ENCODE measurements around the gene TP53RK. TPM values are rescaled to one million over a fixed set of nuclear protein-coding genes. Genes with fewer than 3 reads are reported as not detected.
"Not testable (repeated sequence)": the region's sequence is repeated elsewhere in the genome, so short reads cannot be mapped to it uniquely, and the experiment has no call there.

Gene TP53RK
- total and polyA plus RNA-seq, 4 donors = 4.7 to 12.8 (median 6.8) TPM

DNA sequence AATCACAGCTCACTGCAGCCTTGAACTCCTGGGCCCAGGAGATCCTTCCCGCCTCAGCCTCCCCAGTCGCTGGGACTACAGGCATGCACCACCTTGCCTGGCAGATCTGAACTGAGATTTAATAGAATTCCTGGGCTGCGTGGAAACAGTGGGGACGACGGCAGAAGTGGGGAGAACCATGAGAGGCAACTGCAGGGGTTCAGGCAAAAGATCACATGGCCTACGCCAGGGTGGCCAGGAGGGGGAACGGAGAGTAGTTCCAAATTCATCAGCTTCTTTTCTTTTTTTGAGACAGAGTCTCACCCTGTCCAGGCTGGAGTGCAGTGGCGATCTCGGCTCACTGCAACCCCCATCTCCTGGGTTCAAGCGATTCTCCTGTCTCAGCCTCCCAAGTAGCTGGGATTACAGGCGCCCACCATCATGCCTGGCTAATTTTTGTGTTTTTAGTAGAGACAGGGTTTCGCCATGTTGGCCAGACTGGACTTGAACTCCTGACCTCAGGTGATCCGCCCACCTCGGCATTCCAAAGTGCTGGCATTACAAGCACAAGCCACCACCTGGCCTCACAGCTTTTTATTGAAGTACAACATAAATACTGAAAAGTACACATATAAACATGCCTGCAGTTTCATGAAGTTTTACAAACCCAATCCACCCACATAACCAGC lies 12.5 kb downstream of the TP53RK start:
- 79% methylated on average over 13 of the region's 14 CpGs for WGBS
- peaks cover 2 to 19% (median 8%) of the 10 kb centered on the region in 4 donors for H3K4me1 ChIP-seq (ENCODE audit: control insufficient read depth in 4 of 4, insufficient read depth in 4 of 4, low read length in 3 of 4)
- not testable (repeated sequence) for H3K4me3 ChIP-seq (ENCODE audit: low read depth in 1 of 3, low read length in 3 of 3); H3K27me3 ChIP-seq (ENCODE audit: control insufficient read depth in 4 of 4, insufficient read depth in 4 of 4, low read length in 3 of 4); H3K9ac ChIP-seq (ENCODE audit: low read depth in 1 of 2, low read length in 2 of 2); H3K36me3 ChIP-seq (ENCODE audit: control insufficient read depth in 4 of 4, insufficient read depth in 3 of 4, low read depth in 1 of 4, low read length in 3 of 4); H3K27ac ChIP-seq (ENCODE audit: low read depth in 1 of 2, low read length in 2 of 2); H3K9me3 ChIP-seq (ENCODE audit: control insufficient read depth in 4 of 4, low read length in 3 of 4); DNase-seq (ENCODE audit: low spot score)
- TF ChIP-seq RXRA (IDR thresholded peaks at IDR 0.05) = peak; percentile 30 to 51
- TF ChIP-seq YY1 (IDR thresholded peaks at IDR 0.05) = peak; percentile 23
- peak; percentile 26 to 40 for TF ChIP-seq HNF4A (conservative IDR thresholded peaks at IDR 0.05)

DNA sequence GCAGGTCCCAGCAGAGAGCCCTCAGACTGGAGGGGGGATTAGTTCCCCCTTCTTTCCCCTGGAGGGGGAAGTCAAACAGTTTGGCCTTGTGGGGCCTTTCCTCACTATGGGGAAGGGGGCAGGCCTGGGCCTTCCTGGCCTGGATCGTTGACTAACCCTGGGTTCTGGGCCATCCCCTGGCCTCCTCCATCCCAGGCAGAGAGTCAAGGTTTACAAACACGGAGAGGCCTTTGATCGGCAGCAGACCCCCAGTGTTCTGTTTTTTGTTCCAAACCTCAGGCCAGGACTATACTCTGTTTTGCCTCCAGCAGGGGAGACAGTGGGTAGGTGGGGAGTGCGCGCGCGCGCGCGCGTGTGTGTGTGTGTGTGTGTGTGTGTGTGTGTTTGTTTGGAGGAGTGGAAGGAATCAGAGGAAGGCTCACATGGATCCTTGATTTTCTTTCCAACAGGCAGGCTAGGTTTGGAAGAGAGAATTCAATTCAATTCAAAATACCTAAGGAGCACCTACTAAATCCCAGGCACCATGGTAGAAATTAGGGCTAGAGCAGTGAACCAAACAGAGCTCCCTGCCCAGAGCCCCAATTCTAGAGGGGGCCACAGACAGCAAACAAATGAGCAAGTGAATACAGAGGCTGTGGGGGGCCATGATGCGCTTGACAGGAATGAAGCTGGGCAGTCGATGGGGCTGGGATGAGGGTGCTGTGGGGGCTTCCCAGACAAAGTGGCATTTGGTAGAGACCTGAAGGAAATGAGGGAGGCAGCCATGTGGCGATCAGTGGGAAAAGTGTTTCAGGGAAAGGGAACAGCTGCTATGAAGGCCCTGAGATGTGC lies 14.8 kb downstream of the TP53RK start:
- WGBS = 78% methylated on average over 14 of the region's 14 CpGs
- H3K9ac ChIP-seq (ENCODE audit: low read depth in 1 of 2, low read length in 2 of 2) = no peak overlapping the region
- no peaks in the 10 kb centered on the region for H3K9me3 ChIP-seq (ENCODE audit: control insufficient read depth in 4 of 4, low read length in 3 of 4)
- no peak overlapping the region for H3K27ac ChIP-seq (ENCODE audit: low read depth in 1 of 2, low read length in 2 of 2)
- H3K4me1 ChIP-seq (ENCODE audit: control insufficient read depth in 4 of 4, insufficient read depth in 4 of 4, low read length in 3 of 4) = peaks cover 0 to 31% (median 14%) of the 10 kb centered on the region in 4 donors
- H3K4me3 ChIP-seq (ENCODE audit: low read depth in 1 of 3, low read length in 3 of 3) = no peak overlapping the region
- H3K36me3 ChIP-seq (ENCODE audit: control insufficient read depth in 4 of 4, insufficient read depth in 3 of 4, low read depth in 1 of 4, low read length in 3 of 4) = no peaks in the 10 kb centered on the region
- TF ChIP-seq YY1 (IDR thresholded peaks at IDR 0.05) (no peak), JUND (IDR thresholded peaks at IDR 0.05) (no peak), FOXA1 (IDR thresholded peaks at IDR 0.05) (no peak), RAD21 (IDR thresholded peaks at IDR 0.05) (no peak), HNF4G (IDR thresholded peaks at IDR 0.05) (no peak), EGR1 (IDR thresholded peaks at IDR 0.05; ENCODE audit: low read depth in 2 of 2) (no peak), RXRA (IDR thresholded peaks at IDR 0.05) (no peak), FOXA2 (IDR thresholded peaks at IDR 0.05) (no peak), SP1 (IDR thresholded peaks at IDR 0.05) (no peak), GABPA (IDR thresholded peaks at IDR 0.05 in 1 of 2, conservative IDR thresholded peaks at IDR 0.05 in 1 of 2) (no peak)
- TF ChIP-seq, protein P1, sequence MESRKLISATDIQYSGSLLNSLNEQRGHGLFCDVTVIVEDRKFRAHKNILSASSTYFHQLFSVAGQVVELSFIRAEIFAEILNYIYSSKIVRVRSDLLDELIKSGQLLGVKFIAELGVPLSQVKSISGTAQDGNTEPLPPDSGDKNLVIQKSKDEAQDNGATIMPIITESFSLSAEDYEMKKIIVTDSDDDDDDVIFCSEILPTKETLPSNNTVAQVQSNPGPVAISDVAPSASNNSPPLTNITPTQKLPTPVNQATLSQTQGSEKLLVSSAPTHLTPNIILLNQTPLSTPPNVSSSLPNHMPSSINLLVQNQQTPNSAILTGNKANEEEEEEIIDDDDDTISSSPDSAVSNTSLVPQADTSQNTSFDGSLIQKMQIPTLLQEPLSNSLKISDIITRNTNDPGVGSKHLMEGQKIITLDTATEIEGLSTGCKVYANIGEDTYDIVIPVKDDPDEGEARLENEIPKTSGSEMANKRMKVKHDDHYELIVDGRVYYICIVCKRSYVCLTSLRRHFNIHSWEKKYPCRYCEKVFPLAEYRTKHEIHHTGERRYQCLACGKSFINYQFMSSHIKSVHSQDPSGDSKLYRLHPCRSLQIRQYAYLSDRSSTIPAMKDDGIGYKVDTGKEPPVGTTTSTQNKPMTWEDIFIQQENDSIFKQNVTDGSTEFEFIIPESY (IDR thresholded peaks at IDR 0.05) = no peak
- TF ChIP-seq, protein P2, sequence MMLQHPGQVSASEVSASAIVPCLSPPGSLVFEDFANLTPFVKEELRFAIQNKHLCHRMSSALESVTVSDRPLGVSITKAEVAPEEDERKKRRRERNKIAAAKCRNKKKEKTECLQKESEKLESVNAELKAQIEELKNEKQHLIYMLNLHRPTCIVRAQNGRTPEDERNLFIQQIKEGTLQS (IDR thresholded peaks at IDR 0.05) = no peak
- TF ChIP-seq, protein P3, sequence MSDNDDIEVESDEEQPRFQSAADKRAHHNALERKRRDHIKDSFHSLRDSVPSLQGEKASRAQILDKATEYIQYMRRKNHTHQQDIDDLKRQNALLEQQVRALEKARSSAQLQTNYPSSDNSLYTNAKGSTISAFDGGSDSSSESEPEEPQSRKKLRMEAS (IDR thresholded peaks at IDR 0.05) = no peak
- TF ChIP-seq, protein P4, sequence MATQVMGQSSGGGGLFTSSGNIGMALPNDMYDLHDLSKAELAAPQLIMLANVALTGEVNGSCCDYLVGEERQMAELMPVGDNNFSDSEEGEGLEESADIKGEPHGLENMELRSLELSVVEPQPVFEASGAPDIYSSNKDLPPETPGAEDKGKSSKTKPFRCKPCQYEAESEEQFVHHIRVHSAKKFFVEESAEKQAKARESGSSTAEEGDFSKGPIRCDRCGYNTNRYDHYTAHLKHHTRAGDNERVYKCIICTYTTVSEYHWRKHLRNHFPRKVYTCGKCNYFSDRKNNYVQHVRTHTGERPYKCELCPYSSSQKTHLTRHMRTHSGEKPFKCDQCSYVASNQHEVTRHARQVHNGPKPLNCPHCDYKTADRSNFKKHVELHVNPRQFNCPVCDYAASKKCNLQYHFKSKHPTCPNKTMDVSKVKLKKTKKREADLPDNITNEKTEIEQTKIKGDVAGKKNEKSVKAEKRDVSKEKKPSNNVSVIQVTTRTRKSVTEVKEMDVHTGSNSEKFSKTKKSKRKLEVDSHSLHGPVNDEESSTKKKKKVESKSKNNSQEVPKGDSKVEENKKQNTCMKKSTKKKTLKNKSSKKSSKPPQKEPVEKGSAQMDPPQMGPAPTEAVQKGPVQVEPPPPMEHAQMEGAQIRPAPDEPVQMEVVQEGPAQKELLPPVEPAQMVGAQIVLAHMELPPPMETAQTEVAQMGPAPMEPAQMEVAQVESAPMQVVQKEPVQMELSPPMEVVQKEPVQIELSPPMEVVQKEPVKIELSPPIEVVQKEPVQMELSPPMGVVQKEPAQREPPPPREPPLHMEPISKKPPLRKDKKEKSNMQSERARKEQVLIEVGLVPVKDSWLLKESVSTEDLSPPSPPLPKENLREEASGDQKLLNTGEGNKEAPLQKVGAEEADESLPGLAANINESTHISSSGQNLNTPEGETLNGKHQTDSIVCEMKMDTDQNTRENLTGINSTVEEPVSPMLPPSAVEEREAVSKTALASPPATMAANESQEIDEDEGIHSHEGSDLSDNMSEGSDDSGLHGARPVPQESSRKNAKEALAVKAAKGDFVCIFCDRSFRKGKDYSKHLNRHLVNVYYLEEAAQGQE (IDR thresholded peaks at IDR 0.05) = no peak
- H3K27me3 ChIP-seq (ENCODE audit: control insufficient read depth in 4 of 4, insufficient read depth in 4 of 4, low read length in 3 of 4) = no peaks in the 10 kb centered on the region
- DNase-seq (ENCODE audit: low spot score) = no peak
